Ovary (tissue), 3 donors: ENCODE data around the gene LRRC34.

Experiments
- EP300 ChIP-seq: sonication (generic); formaldehyde crosslinking; IDR thresholded peaks from one replicate; pipeline ENCODE4 v1.6.1; 2017; ENCODE audit warnings: antibody characterized with exemption
- POLR2A ChIP-seq: fragments of 450-650 bp; IDR thresholded peaks from one replicate; pipeline ENCODE4 v1.6.1; 2017; ENCODE audit warnings: antibody characterized with exemption, mild to moderate bottlenecking, moderate library complexity
- TF ChIP-seq, protein P1 (sequence below), 3 donors: fragments of 450-650 bp in 2 of 3; fragments of 200-600 bp in 1 of 3; IDR thresholded peaks; one replicate each; pipeline versions ENCODE4 v1.5.1 to v1.8.0; 2016 to 2022; ENCODE audit warnings: antibody characterized with exemption in 3 of 3, mild to moderate bottlenecking in 1 of 3
- donor health status: DM: no; HTN: no; CAD: no.

DNA sequence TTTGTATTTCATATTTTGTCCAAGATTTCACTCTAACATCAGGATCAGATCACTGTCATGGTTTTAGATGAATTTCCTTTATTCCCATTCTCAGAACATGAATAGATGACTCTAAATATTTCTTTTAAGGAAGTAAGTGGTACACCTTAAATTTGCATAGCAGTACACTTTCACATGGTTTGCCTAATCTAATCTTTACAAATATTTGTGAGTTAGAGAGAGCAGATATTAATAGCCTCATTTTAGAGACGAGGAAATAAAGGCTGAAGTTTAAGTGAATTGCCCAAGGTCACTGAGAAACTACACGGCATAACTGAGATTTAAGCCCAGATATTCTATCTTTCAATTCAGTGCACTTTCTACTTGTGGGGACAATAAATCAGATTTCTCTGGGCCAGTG lies 62.0 kb downstream of the LRRC34 start:
- TF ChIP-seq, protein P1, sequence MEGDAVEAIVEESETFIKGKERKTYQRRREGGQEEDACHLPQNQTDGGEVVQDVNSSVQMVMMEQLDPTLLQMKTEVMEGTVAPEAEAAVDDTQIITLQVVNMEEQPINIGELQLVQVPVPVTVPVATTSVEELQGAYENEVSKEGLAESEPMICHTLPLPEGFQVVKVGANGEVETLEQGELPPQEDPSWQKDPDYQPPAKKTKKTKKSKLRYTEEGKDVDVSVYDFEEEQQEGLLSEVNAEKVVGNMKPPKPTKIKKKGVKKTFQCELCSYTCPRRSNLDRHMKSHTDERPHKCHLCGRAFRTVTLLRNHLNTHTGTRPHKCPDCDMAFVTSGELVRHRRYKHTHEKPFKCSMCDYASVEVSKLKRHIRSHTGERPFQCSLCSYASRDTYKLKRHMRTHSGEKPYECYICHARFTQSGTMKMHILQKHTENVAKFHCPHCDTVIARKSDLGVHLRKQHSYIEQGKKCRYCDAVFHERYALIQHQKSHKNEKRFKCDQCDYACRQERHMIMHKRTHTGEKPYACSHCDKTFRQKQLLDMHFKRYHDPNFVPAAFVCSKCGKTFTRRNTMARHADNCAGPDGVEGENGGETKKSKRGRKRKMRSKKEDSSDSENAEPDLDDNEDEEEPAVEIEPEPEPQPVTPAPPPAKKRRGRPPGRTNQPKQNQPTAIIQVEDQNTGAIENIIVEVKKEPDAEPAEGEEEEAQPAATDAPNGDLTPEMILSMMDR (IDR thresholded peaks at IDR 0.05), result no peak
- TF ChIP-seq POLR2A (no peak), EP300 (no peak)
